DMS79 (cell line): ENCODE results near the gene SUPT16H.

ENCODE experiments used
- DNase-seq: peaks from one replicate; lab custom pipeline; 2025; lab: John Stamatoyannopoulos, UW

SUPT16H gene

GRCh38 chr14:21302013-21302835 lies 81.6 kb downstream of the SUPT16H start:
- no peak for DNase-seq
